Left forelimb (tissue), 1 donor: ENCODE measurements around the gene HLTF.

Experiments used
- DNase-seq: peaks from one replicate; pipeline ENCODE4 v3.0.0-alpha.2; 2018; ENCODE audit warnings: low spot score

HLTF gene

GRCh38 chr3:149018247-149018646, 68.1 kb downstream of the HLTF start:
- DNase-seq = no peak

DNA sequence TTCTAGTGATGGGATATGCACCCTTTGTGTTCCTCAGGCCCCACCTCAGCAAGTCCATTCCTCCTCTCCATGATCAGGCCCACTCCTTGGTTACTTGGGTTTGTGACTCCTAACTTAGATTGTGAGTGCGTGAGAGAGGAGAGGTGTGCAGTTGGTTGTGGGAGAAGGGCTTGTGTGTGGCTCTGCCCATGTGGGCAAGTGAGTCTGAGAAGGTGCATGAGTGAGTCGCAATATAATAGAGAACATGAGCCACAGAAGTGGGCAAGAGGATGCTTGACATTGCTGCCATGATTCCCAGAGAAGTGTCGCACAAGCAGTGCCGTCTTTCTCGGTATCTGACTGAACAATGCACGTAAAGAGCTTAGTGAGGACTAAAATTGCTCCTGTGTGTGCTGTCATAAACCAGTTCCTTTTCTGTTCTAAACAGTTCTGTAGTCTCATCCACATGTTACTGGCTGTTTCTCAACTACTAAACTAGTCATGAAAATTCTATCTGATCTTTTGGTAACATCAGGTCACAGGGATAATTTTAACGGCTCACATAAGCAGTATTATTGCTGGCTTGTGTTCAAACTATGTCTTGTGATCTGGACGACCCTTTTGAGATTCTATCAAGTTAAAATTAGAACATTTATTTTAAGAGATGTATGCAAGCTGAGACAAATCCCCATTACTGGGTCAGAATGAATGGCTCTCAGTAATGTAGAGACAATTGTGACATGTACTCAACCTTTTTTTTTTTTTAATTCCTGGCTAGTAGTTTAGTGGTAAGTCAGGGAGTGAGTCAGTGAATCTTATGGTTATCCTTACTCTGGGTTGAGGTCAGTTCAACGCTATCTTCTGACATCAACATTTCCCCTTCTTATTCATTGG, 69.4 kb downstream of the HLTF start:
- DNase-seq = no peak

GRCh38 chr3:149016242-149016641, 70.1 kb downstream of the HLTF start:
- no peak for DNase-seq

DNA sequence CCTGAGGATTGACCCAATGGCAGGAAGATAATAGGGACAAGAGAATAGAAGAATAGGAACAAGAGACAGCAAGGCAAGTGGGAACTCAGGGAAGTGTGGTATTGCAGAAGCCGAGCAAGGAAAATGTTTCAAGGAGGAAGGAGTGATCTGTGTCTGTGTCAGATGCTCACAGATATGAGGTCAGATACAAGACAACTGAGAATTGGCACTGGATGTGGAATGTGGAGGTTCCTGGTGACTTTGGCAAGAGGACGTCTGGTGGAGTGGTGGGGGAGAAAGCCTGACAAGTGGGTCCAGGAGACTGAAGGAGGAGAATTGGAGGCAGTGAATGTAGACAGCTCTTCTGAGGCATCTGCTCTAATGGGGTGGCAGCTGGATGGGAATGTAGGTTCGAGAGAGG, 70.9 kb downstream of the HLTF start:
- no peak for DNase-seq

DNA sequence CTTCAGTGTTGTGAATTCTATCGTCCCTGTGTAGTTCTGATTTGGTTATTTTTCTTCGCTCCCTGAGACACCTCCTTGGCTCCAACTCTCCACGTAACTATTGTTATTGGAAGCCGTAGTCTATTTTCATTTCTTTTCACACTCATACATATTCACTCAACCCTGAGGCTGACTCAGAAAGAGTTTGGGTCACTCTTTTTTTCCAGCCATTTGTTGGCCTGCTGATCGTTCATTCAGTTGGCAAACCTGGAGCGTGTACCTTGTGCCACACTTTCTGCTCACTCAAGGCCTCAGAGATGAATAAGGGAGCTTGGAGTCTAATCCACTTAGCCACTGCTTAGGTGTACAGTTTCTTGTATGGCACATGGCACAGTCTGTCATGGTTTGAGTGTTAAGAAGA, 72.6 kb downstream of the HLTF start:
- no peak for DNase-seq

GRCh38 chr3:149011676-149012075, 74.7 kb downstream of the HLTF start:
- DNase-seq = no peak

- no peak for DNase-seq
Measured at GRCh38 chr3:149010966-149011365, 75.4 kb downstream of the HLTF start.

- no peak for DNase-seq
Measured at GRCh38 chr3:149010504-149010951, 75.8 kb downstream of the HLTF start.

DNA sequence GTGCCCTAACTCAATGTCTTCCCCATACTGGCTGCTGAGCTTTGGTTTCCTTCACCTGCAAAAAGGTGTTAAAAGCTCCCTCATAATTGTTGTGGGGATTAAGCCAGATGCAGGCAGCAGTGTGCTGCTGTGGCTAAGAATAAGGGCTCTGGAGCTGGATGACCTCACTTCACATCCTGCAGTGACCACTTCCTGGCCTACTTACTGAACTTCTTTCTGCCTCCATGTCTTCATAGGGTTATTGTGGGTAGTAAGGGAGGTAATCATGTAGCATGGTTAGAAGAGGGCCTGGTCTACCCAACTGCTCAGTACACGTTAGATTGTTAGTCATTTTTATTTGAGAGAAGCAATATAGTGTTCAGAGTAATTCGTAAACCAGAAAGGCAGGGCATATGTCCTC, 76.6 kb downstream of the HLTF start:
- DNase-seq = no peak

GRCh38 chr3:149007567-149008257, 78.6 kb downstream of the HLTF start:
- DNase-seq = no peak

DNA sequence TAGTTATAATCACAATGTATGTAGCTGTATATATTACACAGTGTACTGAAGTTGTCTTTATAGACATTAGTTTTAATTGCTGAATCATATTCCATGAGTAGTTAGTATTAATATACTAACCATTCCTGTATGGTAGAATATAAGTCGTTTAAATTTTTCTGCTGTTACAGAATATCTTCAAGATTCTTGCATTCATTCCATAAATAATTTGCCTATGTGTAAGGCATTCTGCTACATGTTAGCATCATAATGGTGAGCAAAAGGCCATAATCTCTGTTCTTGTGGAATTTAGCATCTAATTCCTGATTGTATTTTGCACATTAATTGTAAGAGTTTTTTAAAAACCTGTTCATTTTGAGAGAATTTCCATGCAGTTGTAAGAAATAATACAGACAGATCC, 80.9 kb downstream of the HLTF start:
- no peak for DNase-seq

DNA sequence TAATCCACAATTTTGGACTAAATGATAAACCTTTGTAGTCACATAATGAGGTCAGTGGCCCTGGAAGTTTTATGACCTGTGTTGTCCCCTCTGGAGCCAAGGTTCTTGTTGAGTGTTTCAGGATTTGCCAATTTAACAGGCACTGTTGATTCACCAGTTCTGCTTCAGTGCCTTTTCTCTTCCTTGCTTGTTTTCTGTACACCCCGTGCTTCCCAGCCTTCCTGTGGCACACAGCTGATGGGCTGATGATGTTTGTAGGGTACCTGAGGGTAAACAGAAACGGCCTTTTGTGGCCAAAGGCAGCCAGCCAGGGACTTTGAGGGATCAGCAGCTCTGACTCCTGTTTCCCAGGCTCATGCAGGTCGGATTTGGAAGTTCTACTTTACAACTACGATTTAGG, 81.7 kb downstream of the HLTF start:
- no peak for DNase-seq

DNA sequence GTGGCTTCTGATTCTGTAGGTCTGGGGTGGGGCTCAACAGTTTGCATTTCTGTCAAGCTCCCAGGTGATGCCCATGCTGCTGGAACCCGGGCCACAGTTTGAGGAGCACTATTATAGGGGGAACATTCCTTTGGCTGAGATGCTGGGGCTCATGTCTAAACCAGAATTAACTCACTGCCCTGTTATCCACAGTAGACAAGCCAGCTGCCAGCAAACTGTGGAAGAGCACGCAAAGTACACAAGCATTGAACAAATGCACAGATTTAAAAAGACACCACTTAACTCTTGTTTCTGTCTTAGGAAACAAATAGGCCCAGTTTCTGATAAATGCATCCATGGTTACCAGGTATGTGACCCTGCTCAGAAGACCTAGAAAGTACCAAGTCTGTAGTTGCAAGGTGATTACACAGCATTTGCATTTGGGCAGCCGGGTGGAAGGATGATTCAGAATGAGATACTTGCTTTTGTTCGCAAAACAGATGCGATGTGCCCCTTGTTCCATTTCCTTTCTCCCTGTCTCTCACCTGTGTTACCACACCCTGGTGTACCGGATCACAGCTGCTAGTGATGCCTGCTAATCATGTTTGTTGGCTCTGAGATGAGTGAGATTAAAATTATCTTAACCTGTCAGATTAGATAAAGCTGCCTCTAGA, 82.6 kb downstream of the HLTF start:
- DNase-seq = no peak

- DNase-seq = no peak
Measured at GRCh38 chr3:149001727-149002126, 84.6 kb downstream of the HLTF start.

DNA sequence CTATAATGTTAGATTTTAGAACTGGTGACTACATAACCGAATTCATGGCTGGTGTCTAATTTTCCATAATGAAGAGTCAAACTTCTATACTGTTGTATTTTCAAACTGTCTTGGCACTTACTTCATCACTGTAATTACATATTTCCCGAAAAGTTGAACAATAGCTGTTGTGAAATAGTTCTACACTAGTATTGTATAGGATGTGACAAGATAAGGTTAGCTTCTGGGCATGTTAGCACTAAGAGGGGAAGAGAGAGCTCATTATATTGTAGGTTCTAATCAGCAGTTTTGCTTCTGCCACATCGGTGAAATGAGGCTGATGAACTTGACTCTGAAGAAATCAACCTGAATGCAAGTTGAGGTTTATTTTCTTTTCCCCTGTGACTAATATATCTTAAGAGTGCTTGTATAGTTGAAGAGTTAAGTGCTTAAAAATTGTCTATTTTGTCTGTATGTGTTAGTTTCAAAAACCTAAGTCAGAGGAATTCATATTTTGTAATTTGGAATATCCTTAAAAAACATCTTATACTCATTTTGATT, 86.1 kb downstream of the HLTF start:
- DNase-seq = no peak

DNA sequence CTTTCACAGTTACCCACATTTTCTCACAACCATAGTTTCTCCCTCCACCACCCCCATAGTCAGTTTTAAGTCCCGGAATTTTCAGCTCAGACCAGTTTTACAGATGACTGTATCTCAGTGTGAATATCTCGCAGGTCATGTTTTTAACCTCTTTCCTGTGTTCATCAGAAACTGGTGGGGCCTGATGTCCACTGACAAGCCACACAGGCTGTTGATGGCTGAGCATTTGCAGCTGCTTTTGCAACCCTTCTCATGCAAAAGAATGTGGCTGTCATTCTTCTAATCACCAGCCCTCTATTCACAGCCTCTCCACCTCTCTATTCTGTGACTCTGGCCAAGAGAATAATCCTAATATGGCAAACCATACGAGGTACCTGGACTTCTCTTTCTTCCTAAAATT, 86.5 kb downstream of the HLTF start:
- no peak for DNase-seq

- DNase-seq = no peak
Measured at GRCh38 chr3:148998715-148999423, 87.5 kb downstream of the HLTF start.

GRCh38 chr3:148998297-148998696, 88.0 kb downstream of the HLTF start:
- no peak for DNase-seq

GRCh38 chr3:148997623-148998022, 88.7 kb downstream of the HLTF start:
- DNase-seq = no peak

DNA sequence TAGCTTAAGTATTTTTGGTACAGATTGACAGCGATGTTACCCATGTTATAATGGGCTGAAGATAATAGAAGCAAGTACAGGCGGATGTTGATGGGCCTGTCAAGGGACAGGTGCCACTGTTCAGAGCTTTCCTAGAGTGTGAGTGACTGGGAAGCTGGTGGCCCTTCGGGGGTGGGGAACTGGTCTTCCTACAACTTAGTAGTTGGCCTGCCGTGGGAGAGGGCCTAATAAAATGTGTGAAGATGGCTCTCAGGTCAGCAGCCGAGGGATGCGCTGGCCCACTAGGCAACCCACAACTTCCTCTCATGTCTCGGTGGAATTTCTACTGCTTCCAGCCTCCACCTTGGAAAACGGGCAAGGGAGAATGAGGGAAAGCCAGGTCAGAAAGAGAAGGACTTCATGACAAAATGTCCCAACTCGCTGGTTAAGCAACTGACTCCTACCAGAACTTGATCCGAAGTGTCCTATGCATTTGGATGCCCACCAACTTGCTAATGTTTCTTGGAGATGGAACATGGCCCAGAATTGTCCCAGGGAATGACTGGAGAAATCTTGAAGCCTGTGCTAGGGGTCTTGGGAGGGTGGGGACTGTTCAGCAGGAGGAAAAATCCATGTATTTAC, 93.6 kb downstream of the HLTF start:
- DNase-seq = no peak

- DNase-seq = no peak
Measured at GRCh38 chr3:148992027-148992634, 94.2 kb downstream of the HLTF start.
